Measurements from ENCODE around the gene SOX15. TPM values are rescaled to one million over a fixed set of nuclear protein-coding genes. Genes with fewer than 3 reads are reported as not detected.

SOX15 gene
- total and polyA plus RNA-seq, 11 donors: 0.32 to 8.0 (median 1.2) TPM; not detected in 1

DNA sequence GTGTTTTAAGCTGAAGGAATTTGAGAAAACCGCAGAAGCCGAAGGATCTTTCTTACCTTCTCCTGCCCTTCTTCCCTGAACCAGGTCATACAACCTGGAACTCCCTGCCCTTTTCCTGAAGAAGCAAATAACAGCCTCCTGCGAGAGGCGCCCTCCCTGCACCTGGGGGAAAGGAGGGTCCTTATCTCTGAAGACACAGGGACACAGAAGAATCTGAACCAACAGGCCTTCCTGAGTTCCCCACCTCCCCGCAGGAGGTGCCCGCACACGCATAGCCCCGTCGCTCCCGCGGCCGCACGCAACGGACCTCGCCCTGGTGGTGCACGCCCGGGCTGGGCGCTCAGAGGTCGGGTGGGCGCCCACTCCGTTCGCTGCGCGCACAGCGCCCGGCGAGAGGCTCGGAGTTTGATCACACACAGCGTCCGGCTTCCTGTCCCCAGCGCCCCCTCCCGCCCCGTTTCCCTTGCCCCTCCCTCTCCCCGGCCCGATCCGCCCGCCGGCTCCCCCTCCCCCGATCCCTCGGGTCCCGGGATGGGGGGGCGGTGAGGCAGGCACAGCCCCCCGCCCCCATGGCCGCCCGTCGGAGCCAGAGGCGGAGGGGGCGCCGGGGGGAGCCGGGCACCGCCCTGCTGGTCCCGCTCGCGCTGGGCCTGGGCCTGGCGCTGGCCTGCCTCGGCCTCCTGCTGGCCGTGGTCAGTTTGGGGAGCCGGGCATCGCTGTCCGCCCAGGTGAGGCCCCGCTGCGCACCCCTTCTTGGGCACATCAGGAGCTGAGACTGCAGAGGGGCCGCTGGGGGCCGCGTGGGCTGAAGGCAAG is 41.1 kb downstream of the SOX15 start, which contains the start of gene TNFSF12:
Gene TNFSF12 (plus strand): TSS at position 474 of the 816 bp plus-strand sequence. CDS start 96 bp downstream, at position 570.
- 2 to 4% (median 2%) methylated on average over 35 to 65 of the region's 65 CpGs for WGBS, 4 donors

DNA sequence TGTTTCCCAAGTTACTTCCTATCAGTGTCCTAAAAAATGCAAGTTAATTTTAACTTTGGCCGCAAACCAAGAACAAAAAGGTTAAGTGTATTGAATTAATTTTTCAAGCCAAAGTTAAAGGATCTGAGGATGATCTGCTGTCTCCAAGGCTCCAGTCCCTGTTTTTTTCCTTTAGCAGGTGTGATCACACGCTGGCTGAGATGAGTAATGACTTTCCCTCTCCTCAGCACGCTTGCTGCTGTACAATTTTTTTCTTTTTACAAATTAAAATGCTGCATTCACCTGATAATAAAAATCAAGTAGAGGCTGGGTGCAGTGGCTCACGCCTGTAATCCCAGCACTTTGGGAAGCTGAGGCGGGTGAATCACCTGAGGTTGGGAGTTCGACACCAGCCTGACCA is 45.0 kb downstream of the SOX15 start:
- Histone ChIP-seq H3K36me3 (no peaks in the 10 kb centered on the region), H3K4me1 (peaks cover 0 to 34% (median 14%) of the 10 kb centered on the region in 12 donors), H3K27ac (peak overlapping the region in 7 of 12 donors; percentile 5 to 44 (median 29)), H3K4me3 (no peak overlapping the region), H3K27me3 (no peaks in the 10 kb centered on the region), H3K9me3 (no peaks in the 10 kb centered on the region)
- ATAC-seq (no peak), DNase-seq (no peak)
- 60 to 70% (median 63%) methylated on average over 6 of the region's 6 CpGs for WGBS, 4 donors
- TF ChIP-seq POLR2A (IDR thresholded peaks at IDR 0.05): no peak
- TF ChIP-seq, protein P1, sequence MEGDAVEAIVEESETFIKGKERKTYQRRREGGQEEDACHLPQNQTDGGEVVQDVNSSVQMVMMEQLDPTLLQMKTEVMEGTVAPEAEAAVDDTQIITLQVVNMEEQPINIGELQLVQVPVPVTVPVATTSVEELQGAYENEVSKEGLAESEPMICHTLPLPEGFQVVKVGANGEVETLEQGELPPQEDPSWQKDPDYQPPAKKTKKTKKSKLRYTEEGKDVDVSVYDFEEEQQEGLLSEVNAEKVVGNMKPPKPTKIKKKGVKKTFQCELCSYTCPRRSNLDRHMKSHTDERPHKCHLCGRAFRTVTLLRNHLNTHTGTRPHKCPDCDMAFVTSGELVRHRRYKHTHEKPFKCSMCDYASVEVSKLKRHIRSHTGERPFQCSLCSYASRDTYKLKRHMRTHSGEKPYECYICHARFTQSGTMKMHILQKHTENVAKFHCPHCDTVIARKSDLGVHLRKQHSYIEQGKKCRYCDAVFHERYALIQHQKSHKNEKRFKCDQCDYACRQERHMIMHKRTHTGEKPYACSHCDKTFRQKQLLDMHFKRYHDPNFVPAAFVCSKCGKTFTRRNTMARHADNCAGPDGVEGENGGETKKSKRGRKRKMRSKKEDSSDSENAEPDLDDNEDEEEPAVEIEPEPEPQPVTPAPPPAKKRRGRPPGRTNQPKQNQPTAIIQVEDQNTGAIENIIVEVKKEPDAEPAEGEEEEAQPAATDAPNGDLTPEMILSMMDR (IDR thresholded peaks at IDR 0.05): no peak
- intact Hi-C loops (cut with DNase I): no loop called here

More for the DNA sequence above, 41.1 kb downstream of the SOX15 start, which contains the start of gene TNFSF12:
- no peaks in the 10 kb centered on the region for H3K9me3 ChIP-seq
- intact Hi-C loops (cut with DNase I): no loop called here
- ATAC-seq (peak; percentile 55 to 89 (median 86)), DNase-seq (peak; percentile 68 to 89 (median 87))
- H3K4me3 ChIP-seq: peak within 1 kb of the TSS; percentile 41 to 96 (median 74)
- H3K27ac ChIP-seq: peak within 1 kb of the TSS; percentile 75 to 98 (median 95)
- peaks cover 0 to 19% (median 6%) of the 10 kb centered on the region in 9 donors for H3K36me3 ChIP-seq
- TF ChIP-seq, protein P1 (IDR thresholded peaks at IDR 0.05): peak in 6 of 12 donors; percentile 4 to 41 (median 25)
- peak in 1 of 2 donors; percentile 61 for TF ChIP-seq POLR2A (IDR thresholded peaks at IDR 0.05)
- H3K27me3 ChIP-seq: no peaks in the 10 kb centered on the region
- H3K4me1 ChIP-seq: peaks cover 0 to 54% (median 20%) of the 10 kb centered on the region in 12 donors

DNA sequence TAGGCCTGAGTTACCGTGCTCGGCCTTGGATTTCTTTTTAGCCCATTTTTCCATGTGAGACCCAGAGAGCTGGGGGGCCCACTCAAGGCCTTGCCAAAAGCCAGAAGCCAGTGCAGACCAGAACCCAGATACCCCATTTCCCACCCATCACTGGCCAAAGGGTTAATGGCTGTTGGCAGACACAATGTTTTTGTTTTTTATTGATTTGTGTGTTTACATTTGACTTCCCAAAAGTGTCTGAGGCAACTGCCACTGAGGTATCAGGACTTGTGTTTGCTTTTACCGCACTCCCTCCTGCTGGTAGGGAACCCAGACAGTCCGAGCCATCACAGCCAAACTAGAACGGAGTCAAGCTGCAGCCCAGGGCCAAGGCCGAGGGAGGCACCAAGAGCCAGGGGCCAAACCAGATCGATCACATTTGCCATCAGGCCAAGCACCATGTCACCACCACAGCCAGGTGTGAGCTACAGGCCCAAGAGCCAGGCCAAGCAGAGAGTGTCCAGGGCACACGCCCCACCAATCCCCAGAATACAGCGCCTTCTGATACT is 48.7 kb downstream of the SOX15 start:
- intact Hi-C loops (cut with DNase I): no loop called here
- Histone ChIP-seq H3K27ac (no peak overlapping the region), H3K36me3 (no peaks in the 10 kb centered on the region), H3K4me1 (peaks cover 0 to 15% (median 6%) of the 10 kb centered on the region in 12 donors), H3K9me3 (peaks cover 0 to 11% (median 4%) of the 10 kb centered on the region in 12 donors), H3K4me3 (no peak overlapping the region), H3K27me3 (no peaks in the 10 kb centered on the region)
- ATAC-seq (no peak), DNase-seq (no peak)
- WGBS, 4 donors: 92 to 96% (median 94%) methylated on average over 5 to 9 of the region's 9 CpGs
- TF ChIP-seq, protein P1 (IDR thresholded peaks at IDR 0.05): no peak
- TF ChIP-seq POLR2A (IDR thresholded peaks at IDR 0.05): no peak
